Peyer's patch (tissue), 4 donors: Measurements from ENCODE around the gene GTF2F2. TPM values are rescaled to one million over a fixed set of nuclear protein-coding genes. Genes with fewer than 3 reads are reported as not detected.

Experiments used
- DNase-seq, 3 donors: peaks; one replicate each; pipeline ENCODE4 v3.0.0-alpha.2; 2017 to 2019
- H3K27ac ChIP-seq, 4 donors: fragments of 200-600 bp; sonication (generic); one replicate each; pipeline ENCODE4 v1.5.1; 2016 to 2019
- H3K27me3 ChIP-seq, 2 donors: fragments of 200-600 bp; sonication (generic); one replicate each; pipeline ENCODE4 v1.5.1; 2019
- H3K36me3 ChIP-seq, 3 donors: fragments of 200-600 bp; sonication (generic); one replicate each; pipeline ENCODE4 v1.5.1; 2016 to 2019
- H3K4me1 ChIP-seq, 4 donors: fragments of 200-600 bp; sonication (generic); one replicate each; pipeline ENCODE4 v1.5.1; 2016 to 2019
- H3K4me3 ChIP-seq, 4 donors: fragments of 200-600 bp; sonication (generic); 1 replicate in 3 of 4; 2 replicates in 1 of 4; pipeline ENCODE4 v1.5.1; 2016 to 2019; ENCODE audit warnings: mild to moderate bottlenecking in 1 of 4
- H3K9me3 ChIP-seq, 4 donors: fragments of 200-600 bp; sonication (generic); one replicate each; pipeline ENCODE4 v1.5.1; 2016 to 2019; ENCODE audit warnings: mild to moderate bottlenecking in 1 of 4
- CTCF ChIP-seq, 6 experiments: fragments of 450-650 bp in 4 of 6; fragments of 200-600 bp in 2 of 6; sonication (generic) in 1 of 6; IDR thresholded peaks; one replicate each; pipeline ENCODE4 v1.5.1; 2017 to 2019; ENCODE audit warnings: antibody characterized with exemption in 6 of 6, mild to moderate bottlenecking in 3 of 6, moderate library complexity in 1 of 6
- POLR2A ChIP-seq, 2 donors: fragments of 450-650 bp; IDR thresholded peaks; one replicate each; pipeline ENCODE4 v1.5.1; 2017; ENCODE audit warnings: antibody characterized with exemption in 2 of 2, mild to moderate bottlenecking in 2 of 2, moderate library complexity in 2 of 2
- total RNA-seq, 4 donors: library from RNA; depleted of rRNA; stranded (reverse); fragments of >200 nt; gene quantifications; one replicate each; pipeline ENCODE4 v1.1.0, GENCODE V29; 2016

GTF2F2 gene
- total RNA-seq, 4 donors from 2014 or later = 8.2 to 14.0 (median 12.4) TPM

GRCh38 chr13:45228002-45228401 is 107.7 kb downstream of the GTF2F2 start:
- no peaks in the 10 kb centered on the region for H3K27me3 ChIP-seq
- H3K27ac ChIP-seq = no peak overlapping the region
- TF ChIP-seq CTCF (IDR thresholded peaks at IDR 0.05) (no peak), POLR2A (IDR thresholded peaks at IDR 0.05) (no peak)
- no peaks in the 10 kb centered on the region for H3K36me3 ChIP-seq
- H3K9me3 ChIP-seq = no peaks in the 10 kb centered on the region
- no peak for DNase-seq
- H3K4me3 ChIP-seq = no peak overlapping the region
- H3K4me1 ChIP-seq = no peaks in the 10 kb centered on the region

- Histone ChIP-seq H3K9me3 (no peaks in the 10 kb centered on the region), H3K4me3 (no peak overlapping the region), H3K4me1 (no peaks in the 10 kb centered on the region), H3K27me3 (no peaks in the 10 kb centered on the region), H3K27ac (no peak overlapping the region), H3K36me3 (no peaks in the 10 kb centered on the region)
- TF ChIP-seq CTCF (IDR thresholded peaks at IDR 0.05) (no peak), POLR2A (IDR thresholded peaks at IDR 0.05) (no peak)
- DNase-seq = no peak
Measured at GRCh38 chr13:45229172-45229571, 108.9 kb downstream of the GTF2F2 start.

GRCh38 chr13:45231305-45231704 is 111.0 kb downstream of the GTF2F2 start:
- H3K9me3 ChIP-seq = no peaks in the 10 kb centered on the region
- H3K27me3 ChIP-seq = no peaks in the 10 kb centered on the region
- no peak for TF ChIP-seq POLR2A (IDR thresholded peaks at IDR 0.05)
- no peak for TF ChIP-seq CTCF (IDR thresholded peaks at IDR 0.05)
- H3K36me3 ChIP-seq = no peaks in the 10 kb centered on the region
- H3K27ac ChIP-seq = no peak overlapping the region
- no peak overlapping the region for H3K4me3 ChIP-seq
- no peak for DNase-seq
- H3K4me1 ChIP-seq = no peaks in the 10 kb centered on the region

GRCh38 chr13:45231722-45232121 is 111.4 kb downstream of the GTF2F2 start:
- H3K27ac ChIP-seq = no peak overlapping the region

GRCh38 chr13:45232591-45232990 is 112.3 kb downstream of the GTF2F2 start:
- TF ChIP-seq CTCF (IDR thresholded peaks at IDR 0.05) = no peak
- TF ChIP-seq POLR2A (IDR thresholded peaks at IDR 0.05) = no peak
- no peak overlapping the region for H3K27ac ChIP-seq
- H3K36me3 ChIP-seq = no peaks in the 10 kb centered on the region
- H3K4me1 ChIP-seq = no peaks in the 10 kb centered on the region
- no peak for DNase-seq
- no peaks in the 10 kb centered on the region for H3K9me3 ChIP-seq
- H3K4me3 ChIP-seq = no peak overlapping the region
- H3K27me3 ChIP-seq = no peaks in the 10 kb centered on the region

More at GRCh38 chr13:45231722-45232121, 111.4 kb downstream of the GTF2F2 start:
- Histone ChIP-seq H3K9me3 (no peaks in the 10 kb centered on the region), H3K36me3 (no peaks in the 10 kb centered on the region), H3K27me3 (no peaks in the 10 kb centered on the region), H3K4me1 (no peaks in the 10 kb centered on the region), H3K4me3 (no peak overlapping the region)
- no peak for TF ChIP-seq CTCF (IDR thresholded peaks at IDR 0.05)
- no peak for TF ChIP-seq POLR2A (IDR thresholded peaks at IDR 0.05)
- no peak for DNase-seq
